Stimulated activated CD4-positive, alpha-beta T cell treated with anti-CD3 and anti-CD28 coated beads, Interleukin-15, amount 100 ng/mL, for 48 hours (primary cell): ENCODE measurements around the gene ZBTB8B.
"Not testable (repeated sequence)": the region's sequence is repeated elsewhere in the genome, so short reads cannot be mapped to it uniquely, and the experiment has no call there.

ENCODE experiments used
- DNase-seq, 2 donors: peaks; one replicate each; pipeline ENCODE4 v3.0.0-alpha.2; 2020; ENCODE audit warnings: low read depth in 2 of 2

Gene ZBTB8B

DNA sequence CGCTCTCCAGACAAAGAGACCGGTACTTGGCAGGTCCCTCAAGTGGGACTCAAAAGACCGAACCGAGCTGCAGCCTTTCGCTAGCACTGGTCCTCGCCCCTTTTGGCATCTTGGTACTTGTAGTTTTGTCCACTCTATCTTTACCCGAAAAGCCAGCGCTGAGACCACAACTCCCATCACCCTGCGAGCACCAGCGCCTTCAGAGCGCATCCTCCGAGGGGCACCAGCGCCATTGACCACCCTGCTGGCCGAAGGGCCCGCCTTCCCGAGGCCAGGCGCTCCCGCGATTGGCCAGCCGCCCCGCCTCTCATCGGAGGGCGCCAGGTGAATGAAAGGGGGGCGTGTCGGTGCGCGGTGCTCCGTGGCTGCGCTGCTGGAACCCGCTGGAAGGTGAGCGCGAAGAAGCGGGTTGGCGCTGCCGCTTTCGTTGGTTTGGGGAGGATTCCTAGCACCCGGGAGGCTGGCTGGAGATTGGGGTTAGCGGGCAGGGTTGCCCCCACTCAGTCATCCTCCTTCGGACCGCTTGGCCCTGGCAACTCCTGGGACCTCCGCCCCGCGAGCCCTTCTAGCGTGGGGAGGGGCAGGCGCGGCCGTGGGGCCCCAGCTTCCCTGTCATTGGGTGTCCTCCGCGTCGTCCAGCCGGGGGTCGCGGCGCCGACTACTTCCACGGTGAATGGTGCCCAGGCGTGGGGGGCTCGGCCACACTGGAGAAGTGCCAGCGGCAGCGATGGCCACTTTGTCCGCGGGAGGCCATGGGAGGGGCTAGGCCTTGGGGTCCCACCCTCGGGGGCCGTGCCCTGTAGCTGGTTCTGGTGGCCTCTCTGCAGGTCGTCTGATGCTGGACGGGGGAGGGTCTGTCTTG is at the start of gene ZBTB8B:
TSS of gene ZBTB8B (plus strand) at position 357 of the 862 bp plus-strand sequence. CDS start 5,553 bp downstream, outside the sequence.
- peak in 1 of 2 donors; percentile 32 for DNase-seq

DNA sequence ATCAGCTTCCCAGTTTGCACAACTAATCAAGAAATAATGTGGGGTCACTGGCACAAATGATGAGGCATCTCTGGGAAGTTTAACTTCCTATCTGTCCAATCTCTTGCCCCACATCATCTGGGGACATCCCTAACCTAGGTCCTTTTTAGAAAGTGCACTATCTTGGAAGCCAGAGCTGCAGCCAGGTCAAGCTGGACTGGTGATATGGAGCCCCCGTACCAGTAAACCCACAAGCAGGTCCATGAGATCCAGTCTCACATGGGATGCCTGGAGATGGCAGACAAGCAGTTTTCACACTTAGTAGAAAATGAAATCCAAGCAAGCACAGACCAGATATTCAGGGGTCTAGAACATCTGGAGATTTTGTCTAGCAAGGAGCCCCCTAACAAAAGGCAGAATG is 43.1 kb upstream of the ZBTB8B start:
- DNase-seq, result no peak

DNA sequence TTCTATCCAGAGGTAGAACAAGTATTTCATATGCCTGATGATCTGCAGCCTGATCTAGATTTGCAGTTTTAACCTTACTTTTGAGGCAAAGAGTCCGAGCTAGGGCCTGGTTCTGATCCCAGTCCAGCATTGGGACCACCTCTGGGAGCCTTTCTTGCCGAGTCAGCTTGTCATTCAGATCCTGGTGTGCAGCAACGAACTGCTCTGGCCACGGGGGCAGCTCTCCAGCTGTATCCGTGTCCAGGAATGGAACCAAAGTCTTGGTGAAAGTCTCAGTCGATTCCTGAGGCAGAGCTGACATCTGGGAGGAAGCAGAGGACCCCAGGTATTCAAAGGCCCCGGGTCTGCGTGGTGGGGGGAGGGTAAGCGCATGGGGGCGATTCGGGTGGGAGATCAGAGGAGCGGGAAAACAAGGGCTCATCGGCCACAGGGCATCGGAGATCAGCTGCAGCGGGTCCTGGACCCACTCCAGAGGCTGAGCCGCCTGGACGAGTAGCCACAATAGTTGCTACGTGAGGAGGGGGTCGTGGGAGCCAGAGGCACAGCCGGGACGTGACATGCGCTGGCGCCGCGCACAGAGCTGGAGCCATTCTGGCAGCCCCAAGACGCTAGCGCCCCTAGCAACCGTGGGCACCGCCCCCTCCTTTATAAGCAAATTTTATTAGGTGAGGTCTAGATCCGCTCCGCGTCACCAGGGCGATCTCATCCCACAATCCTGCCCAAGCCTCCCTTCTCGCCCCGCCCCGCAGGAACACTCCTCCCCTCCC is 38.2 kb upstream of the ZBTB8B start:
- no peak for DNase-seq

DNA sequence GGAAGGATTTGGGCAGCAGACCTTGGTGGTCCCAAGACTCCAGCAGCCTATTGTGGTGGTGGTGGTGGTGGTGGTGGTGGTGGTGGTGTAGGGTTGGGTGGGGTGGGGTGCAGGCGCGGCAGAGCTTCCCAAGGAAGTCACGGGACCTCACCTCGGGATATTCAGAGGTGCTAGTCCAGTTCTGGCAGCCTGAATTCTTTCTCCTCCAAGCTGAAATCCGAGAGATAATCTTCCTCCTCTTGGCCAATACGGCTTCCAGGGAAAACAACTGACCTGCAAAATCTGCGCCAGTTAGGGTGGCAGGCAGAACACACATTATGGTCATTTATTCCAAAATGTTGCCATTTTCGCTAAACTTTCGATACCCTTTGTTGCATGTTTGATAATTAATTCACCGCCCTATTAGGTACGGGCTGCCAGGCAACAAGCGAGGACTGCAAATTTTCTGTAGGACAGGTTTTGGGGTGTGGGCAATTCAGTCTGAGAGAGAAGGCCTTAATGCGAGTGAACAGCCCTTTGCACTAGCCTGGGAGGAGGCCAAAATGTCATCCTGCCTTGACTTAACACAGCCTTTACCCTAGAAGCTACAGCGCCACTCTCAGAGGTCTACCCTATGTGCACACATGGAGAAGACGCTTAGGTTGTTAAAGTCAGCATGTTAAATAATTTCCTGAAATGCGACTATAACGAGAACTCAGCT is 37.5 kb upstream of the ZBTB8B start:
- no peak for DNase-seq

DNA sequence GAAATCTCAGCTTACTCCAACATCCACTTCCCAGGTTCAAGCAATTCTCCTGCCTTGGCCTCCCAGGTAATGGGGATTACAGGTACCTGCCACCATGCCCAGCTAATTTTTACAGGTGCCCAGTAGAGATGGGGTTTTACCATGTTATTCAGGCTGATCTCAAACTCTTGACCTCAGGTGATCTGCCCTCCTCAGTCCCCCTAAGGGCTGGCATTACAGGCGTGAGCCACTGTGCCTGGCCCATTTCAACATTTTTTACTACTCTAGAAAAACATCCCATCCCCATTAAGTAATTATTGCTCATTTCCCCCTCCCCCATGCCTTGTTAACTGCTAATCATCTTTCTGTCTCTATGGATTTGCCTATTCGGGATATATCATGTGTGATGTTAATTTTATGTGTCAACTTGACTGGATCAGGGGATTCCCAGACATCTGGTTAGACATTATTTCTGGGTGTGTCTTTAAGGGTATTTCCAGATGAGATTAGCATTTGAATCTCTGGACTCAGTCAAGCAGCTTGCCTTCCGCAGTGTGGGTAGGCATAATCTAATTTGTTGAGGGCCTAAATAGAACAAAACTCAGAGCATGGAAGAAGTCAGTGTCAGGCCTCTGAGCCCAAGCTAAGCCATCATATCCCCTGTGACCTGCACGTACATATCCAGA is 33.0 kb upstream of the ZBTB8B start:
- DNase-seq, result no peak

DNA sequence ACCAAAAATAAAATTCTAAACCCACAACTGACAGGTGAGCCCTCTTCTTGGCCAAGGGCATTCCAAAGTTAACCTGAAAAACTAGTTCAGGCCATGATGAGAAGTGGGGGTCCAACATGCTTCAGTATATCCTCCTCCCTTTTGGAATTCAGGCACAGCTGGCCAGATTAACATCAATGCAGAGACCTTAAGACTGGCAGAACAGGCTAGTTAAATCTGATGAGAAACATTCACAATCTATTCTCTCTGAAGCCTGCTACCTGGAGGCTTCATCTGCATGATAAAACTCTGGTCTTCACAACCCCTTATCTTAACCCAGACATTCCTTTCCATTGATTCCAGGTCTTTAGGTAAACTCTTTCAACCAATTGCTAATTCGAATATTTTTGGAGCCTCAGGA is 26.7 kb upstream of the ZBTB8B start:
- no peak for DNase-seq

DNA sequence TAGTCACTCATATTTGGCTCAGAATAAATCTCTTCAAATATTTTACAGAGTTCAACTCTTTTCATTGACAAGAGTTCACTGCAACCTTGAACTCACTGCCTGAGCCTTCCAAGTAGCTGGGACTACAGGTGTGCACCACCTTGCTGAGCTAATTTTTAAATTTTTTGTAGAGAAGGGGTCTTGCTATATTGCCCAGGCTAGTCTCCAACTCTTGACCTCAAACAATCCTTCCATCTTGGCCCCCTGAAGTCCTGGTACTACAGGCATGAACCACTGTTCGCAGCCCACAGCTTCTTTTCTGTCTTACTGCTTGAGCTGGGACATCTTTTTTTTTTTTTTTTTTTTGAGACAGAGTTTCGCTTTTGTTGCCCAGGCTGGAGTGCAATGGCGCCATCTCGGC is 26.1 kb upstream of the ZBTB8B start:
- DNase-seq, result not testable (repeated sequence)

DNA sequence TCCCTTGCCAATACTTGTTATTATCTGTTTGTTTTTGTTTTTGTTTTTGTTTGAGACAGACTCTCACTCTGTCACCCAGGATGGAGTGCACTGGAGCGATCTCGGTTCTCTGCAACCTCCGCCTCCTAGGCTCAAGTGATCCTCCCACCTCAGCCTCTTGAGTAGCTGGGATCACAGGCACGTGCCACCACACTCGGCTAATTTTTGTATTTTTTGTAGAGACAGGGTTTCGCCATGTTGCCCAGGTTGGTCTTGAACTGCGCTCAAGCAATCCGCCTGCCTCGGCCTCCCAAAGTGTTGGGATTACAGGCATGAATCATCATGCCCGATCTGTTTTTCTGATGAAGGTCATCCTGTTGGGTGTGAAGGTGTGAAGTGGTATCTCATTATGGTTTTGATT is 23.4 kb upstream of the ZBTB8B start:
- DNase-seq, result not testable (repeated sequence)

DNA sequence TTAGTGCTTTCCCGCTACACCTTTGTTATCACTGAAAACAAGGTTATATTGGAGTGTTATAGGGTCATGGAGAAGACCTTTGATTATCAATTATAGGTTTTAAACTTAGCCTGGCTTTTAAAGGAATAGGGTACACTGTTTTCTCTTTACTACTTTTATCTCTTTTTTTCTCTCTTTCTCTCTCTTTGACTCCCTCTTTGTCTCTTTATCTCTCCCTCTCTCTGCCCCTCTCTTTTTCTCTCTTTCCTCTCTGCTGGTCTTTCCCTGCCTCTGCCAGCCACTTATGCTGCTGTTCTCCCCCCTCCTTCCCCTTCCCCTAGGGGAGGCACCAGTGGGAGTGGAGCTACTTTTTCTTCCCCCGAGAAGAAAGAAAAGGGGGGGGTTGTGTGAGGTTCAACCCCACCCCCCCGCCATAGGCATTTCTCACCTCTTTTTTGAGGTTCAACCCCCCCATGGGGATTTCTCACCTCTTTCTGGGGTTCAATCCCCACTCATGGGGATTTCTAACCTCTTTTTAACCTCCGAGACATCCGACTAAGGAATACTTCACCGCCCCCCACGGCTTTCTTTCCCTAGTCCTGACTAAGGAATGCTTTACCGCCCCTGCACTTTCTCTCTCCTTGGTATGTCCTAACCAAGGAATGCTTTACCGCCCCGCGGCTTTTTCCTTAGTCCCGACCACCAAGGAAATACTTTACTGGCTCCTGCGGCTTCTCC is 17.2 kb upstream of the ZBTB8B start:
- no peak for DNase-seq

DNA sequence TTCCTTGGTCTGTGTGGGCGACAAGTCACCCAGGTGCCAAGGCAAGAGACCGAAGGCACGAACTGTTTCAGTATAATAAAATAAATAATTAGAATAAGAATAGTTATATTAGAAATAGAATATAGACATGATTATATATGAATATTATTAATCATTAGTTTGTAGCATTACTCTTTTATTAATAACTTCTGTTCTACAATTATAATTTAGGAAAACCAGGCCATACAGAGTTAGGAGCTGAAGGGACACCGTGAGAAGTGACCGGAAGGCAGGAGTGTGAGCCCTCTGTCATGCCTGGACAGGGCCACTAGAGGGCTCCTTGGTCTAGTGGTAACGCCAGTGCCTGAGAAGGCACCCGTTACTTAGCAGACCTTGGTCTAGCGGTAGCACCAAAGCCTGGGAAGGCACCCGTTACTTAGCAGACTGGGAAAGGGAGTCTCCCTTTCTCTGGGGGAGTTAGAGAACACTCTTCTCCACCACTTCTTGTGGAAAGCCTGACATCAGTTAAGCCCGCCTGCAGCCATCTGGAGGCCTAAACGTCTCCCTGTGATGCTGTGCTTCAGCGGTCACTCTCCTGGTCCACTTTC is 16.6 kb upstream of the ZBTB8B start:
- peak; percentile 26 to 43 for DNase-seq

DNA sequence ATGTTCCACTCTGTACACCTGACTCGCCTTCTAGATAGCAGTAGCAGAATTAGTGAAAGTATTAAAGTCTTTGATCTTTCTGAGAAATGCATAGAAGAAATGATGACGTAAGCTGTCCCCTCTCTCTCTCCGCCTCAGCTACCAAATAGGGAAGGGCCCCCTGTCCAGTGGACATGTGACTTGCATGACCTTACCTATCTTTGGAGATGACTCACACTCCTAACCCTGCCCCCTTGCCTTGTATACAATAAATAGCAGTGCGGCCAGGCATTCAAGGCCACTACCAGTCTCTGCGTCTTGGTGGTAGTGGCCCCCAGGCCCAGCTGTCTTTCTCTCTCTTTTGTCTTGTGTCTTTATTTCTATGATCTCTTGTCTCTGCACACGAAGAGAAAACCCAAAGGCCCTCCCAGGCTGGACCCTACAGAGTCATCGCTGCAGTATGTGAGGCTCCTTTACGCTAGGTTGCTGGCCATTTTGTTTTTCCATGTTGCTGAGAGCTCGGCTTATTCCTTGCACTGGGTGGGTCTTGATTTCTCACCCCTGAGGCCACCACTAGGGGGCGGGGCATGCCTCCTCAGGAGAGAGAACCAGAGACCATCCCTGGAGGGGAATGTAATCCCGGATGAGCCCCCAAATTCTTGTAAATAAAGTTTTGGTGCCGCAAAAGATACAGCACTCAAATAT is 16.0 kb upstream of the ZBTB8B start:
- DNase-seq, result no peak

DNA sequence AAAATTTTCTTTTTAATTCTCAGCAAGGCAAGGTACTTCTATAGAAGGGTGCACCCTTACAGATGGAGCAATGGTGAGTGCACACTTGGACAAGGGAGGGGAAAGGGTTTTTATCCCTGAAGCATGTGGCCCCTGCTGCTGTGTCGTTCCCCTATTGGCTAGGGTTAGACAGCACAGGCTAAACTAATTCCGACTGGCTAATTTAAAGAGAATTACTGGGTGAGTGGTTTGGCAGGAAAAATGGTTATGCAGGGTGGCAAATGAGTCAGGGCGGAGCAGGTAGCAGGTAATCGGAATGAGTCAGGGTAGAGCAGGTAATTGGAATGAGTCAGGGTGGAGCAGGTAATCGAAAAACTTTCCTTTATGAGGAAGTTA is 15.4 kb upstream of the ZBTB8B start:
- DNase-seq, result not testable (repeated sequence)

DNA sequence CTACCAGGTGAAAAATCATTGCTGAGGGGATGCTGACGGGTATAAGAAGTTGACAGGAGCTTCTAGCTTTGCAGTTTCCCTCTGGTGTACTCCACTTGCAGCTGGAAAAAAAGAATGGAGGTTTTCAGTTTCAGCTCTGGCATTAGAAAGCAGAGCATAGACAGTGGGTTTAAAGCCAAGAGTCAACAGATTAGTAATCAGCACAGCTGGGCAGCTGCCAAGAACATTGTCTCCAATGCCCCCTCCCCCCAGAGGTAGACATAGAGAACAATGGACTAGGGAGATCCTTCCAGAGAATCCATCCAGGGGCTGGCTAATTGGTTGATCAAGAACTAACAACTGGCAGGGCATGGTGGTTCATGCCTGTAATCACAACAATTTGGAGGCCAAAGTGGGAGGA is 10.1 kb upstream of the ZBTB8B start:
- DNase-seq, result no peak

DNA sequence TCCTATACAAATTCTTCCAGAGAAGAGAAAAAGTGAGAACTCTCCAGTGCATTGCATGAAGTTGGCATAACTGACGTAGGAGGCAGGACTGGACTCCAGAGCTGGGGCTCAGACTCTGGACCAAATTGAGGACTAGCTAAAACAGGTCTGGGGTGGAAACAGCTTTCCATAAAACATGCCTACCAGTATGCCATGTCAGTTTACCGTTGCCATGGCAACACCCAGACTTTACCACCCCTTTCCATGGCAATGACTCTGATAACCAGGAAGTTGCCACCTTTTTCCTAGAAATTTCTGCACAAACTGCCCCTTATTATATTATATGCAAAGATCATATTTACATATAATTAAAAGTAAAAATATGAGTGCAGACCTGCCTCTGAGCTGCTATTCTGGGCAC is 8.9 kb upstream of the ZBTB8B start:
- no peak for DNase-seq

DNA sequence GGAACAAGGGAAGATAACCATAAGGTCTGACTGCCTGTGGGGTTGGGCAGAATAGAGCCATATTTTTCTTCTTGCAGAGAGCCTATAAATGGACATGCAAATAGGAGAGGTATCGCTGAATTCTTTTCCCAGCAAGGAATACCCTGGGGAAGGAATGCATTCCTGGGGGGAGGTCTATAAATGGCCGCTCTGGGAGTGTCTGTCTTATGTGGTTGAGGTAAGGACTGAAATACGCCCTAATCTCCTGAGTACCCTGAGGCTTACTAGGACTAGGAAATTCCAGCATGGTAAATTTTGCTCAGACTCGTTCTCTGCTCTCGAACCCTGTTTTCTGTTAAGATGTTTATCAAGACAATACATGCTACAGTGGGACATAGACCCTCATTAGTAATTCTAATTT is 6.1 kb upstream of the ZBTB8B start:
- not testable (repeated sequence) for DNase-seq

DNA sequence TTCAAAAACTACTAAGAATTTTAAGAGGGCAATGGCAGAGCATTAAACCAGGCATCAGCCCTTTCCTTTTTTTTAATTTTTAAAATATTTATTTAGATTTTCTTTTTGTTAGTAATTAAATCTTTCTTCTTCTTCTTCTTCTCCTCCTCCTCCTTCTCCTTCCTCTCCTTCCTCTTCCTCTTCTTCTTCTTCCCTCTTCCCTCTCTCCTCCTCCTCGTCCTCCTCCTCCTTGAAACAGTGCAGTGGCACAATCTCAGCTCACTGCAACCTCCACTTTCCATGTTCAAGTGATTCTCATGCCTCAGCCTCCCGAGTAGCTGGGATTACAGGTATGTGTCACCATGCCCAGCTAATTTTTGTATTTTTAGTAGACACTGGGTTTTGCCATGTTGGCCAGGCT is 1.9 kb upstream of the ZBTB8B start:
- DNase-seq, result not testable (repeated sequence)

DNA sequence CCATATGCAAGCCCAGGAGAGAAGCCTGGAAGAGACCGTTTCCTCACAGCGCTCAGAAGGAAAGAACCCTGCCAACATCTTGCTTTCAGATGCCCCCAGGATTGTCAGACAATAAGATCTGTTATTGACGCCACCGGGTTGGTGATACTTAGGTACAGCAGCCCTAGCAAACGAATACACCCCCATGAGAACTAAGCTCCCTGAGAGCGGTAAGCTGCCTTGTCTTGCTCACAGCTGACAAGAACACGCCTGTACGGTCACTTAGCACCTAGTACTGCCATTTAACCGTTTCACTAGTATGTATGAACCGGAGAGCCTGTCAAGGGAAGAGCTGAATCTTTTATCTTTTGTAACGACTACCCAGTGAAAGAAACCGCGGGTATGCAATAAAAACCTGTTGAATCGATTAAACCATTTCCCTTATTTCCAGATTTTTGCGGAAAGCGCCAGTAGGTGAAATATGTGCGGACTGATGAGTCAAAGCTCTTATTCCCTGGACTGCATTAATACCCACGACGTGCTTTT is 619 bp upstream of the ZBTB8B start:
- no peak for DNase-seq

DNA sequence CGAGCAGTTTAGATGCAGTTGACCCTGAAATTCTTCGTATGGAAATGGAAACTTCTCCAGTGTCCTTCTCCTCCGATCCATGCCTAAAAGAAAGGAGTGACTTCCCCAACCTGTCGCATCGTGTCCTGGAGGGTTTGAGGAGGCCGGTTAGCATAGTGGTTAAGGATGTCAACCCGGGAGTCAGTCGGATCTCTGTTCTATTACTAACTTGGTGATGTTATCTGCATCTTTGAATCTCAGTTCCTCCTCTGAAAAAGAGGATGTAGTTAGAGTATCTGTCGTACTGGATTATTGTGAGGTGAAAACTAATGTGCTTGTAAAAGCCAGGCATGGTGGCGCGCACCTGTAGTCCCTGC is 684 bp downstream of the ZBTB8B start:
- no peak for DNase-seq

DNA sequence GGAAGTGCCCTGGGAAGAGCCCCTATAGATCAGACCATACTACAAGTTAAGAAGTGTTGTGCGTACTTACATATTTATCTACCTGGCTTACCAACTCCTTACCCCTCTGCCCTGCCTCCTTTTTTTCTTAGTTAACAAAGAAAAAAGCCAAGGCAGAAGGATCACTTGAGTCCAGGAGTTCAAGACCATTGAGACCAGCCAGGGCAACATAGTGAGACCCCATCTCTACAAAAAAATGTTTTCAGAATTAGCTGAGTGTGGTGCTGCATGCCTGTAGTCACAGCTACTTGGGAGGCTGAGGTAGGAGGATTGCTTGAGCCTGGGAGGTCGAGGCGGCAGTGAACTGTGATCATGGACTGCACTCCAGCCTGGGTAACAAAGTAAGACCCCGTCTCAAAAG is 1.9 kb downstream of the ZBTB8B start:
- DNase-seq, result no peak

DNA sequence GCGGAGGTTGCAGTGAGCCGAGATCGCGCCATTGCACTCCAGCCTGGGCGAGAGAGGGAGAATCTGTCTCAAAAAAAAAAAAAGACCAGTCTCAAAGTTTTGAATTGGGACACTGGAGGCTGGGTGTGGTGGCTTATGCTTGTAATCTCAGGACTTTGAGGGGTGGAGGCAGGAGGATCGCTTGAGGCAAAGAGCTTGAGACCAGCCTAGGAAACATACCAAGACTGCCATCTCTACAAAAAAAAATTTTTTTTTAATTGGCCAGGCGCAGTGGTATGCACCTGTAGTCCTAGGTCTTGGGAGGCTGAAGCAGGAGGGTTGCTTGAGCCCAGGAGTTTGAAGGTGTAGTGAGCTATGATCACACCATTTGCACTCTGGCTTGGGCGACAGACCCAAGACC is 3.9 kb downstream of the ZBTB8B start:
- DNase-seq, result no peak
